Measurements from ENCODE around the gene SIGMAR1.

SIGMAR1 gene

DNA sequence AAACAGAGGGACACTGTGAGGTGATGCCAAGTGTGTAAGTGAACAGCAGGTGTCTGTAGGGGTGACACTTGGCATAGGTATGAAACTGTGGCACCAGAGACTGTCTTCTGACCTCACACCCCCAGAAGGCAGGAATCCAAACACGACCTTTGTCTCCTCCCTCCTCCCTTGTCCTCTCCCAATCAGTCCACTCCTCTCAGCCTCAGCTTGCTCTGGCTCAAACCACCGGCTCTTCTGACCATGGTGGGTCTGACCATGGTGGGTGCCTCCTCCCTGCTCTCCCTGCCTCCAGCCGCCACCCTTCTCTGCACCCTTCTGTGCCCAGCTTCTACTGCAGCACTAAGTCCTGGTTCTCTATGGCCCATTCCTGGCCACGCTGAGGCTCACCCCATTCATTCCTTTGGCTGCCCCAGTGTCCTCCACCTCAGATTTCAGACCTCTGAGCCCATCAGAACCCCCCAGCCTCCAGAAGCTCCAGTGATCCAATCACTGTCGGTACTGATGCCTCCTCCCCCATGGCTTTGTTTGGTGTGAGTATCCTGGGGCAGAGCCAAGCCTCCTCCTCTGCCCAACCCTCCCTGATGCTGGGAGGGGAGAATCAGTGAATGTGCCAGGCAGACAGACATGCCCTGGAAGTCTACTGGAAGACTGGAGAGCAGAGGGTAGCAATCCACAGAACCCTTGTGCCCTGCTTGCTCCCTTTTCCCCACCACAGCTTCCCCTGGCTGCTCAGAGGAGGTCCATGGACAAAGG lies 7.0 kb downstream of the SIGMAR1 start:
- DNase-seq (ENCODE audit: low read depth): no peak

GRCh38 chr9:34629491-34629808 lies 8.1 kb downstream of the SIGMAR1 start:
- no peak for DNase-seq (ENCODE audit: low read depth)

GRCh38 chr9:34628656-34629490 lies 8.7 kb downstream of the SIGMAR1 start, which contains the start of gene ARID3C:
ARID3C (minus strand) TSS chr9:34629066; CDS start chr9:34628014, 1,052 bp downstream.
- DNase-seq (ENCODE audit: low read depth): no peak

GRCh38 chr9:34627716-34628655 lies 9.6 kb downstream of the SIGMAR1 start:
- no peak for DNase-seq (ENCODE audit: low read depth)

DNA sequence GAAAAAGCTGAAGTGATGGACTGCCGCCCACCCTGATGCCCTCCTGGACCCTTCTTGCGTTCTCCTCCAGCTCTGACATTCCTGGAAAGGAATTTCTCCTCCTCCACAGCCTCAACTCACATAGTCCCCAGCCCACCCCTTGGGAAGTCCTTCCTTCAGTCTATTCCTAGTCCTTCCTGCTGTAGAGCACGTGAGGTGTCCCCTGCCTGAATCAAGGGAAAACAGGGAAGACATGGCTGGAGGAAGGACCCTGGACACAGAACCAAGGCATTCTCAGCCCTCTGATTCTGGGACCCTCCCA lies 12.5 kb downstream of the SIGMAR1 start:
- DNase-seq (ENCODE audit: low read depth): no peak

DNA sequence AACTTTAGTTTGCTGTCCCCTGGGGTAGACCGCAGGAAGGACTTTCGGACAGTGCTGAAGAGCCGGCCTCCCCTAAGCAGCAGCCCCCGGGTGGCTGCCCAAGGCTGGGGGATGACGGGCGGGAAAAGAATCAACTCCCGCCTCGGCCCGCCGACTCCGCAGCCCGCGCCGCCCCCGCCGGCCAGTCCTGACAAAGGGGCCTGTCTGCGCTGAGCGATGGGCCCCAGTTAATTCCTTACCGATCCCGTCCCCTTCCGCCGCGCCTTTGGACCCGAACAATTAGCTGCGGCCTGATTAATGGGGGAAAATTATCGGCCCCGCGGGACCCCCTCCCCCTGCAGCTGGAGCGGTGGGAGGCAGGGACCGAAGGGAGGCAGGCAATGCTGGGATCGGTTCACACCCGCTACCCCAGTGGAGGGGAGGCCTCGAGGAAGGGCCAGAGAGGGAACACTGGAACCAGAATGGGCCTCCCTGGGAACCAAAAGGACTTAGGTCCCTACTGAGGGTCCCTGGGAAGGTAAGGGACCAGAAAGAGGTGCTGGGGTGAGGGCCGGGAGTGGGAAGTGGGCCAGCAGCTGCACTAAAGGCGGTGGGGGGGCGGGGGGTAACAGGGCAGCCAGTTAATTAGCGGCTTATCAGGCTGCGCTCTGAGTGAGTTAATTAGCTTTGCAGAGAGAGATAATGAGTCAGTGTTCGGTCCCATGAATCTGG lies 13.0 kb downstream of the SIGMAR1 start:
- no peak for DNase-seq (ENCODE audit: low read depth)

- DNase-seq (ENCODE audit: low read depth): no peak
These were observed 14.0 kb downstream of the SIGMAR1 start for GRCh38 chr9:34623374-34624235.

DNA sequence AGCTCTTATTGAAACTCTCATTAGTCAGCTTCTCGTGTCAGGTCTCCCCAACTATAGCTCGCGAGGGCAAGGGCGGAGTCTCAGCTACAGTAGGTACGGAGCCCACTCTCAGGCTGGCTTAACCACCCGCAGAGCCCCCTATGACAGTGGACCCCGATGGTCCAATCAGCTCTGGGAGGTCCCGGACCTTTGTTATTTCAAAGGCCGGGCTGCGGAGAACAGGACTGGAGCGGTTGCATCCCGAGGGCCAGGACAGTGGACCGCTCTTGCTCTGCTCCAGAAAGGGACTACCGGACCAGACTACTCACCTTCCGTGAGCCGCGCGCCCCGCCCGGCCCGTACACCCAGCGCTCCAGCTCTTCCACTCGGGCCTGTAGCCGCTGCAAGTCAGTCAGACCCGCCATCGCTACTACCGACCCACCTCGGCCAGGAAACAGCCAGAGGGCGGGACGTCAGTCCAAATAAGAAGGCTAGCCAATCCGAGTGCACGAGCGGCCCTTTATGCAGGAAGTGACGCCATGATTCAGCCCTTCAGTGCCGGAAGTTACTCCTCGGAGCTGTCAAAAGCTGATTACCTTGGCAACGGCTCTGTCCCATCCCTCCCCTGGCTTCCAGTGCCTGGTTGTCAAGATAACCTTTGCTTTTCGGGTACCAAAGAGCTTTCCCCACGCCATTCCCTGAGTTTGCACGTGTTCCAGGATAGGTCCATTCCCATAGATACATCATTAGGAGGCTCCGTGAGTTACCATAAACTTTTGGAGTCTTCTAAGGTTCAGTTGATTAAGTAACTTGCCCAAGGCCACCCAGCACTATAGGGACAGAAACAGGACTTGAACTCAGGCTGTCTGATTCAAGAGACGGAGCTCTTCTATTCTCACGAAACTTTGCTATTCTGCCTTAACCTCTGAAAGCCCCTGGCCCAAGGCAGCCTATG lies 17.3 kb downstream of the SIGMAR1 start, which contains the start of gene DCTN3:
TSS of gene DCTN3 (minus strand) at position 435 of the 934 bp plus-strand sequence. CDS start at position 404, 31 bp downstream.
- peak; percentile 74 for DNase-seq (ENCODE audit: low read depth)

DNA sequence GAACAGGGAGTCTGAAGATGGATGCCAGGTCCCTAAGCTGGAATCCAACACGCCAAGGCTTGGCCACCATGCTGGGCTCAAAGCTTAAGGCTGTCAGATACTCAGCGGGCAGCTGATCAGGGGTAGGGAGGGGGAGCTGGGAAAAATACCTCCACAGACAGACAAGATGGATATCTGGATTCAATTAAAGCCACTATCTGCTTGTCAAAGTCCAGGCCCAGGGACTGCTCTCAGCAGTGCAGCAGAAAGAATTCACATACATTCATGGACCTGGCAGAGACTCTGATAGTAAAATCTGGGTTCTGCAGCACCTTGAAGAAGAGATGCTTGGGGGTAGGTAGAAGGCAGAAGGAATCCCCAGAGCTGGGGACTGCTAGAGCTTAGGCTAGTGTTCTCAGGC lies 22.5 kb downstream of the SIGMAR1 start:
- DNase-seq (ENCODE audit: low read depth): no peak

- DNase-seq (ENCODE audit: low read depth): peak; percentile 40
These were observed 24.7 kb downstream of the SIGMAR1 start for GRCh38 chr9:34612788-34613390.

DNA sequence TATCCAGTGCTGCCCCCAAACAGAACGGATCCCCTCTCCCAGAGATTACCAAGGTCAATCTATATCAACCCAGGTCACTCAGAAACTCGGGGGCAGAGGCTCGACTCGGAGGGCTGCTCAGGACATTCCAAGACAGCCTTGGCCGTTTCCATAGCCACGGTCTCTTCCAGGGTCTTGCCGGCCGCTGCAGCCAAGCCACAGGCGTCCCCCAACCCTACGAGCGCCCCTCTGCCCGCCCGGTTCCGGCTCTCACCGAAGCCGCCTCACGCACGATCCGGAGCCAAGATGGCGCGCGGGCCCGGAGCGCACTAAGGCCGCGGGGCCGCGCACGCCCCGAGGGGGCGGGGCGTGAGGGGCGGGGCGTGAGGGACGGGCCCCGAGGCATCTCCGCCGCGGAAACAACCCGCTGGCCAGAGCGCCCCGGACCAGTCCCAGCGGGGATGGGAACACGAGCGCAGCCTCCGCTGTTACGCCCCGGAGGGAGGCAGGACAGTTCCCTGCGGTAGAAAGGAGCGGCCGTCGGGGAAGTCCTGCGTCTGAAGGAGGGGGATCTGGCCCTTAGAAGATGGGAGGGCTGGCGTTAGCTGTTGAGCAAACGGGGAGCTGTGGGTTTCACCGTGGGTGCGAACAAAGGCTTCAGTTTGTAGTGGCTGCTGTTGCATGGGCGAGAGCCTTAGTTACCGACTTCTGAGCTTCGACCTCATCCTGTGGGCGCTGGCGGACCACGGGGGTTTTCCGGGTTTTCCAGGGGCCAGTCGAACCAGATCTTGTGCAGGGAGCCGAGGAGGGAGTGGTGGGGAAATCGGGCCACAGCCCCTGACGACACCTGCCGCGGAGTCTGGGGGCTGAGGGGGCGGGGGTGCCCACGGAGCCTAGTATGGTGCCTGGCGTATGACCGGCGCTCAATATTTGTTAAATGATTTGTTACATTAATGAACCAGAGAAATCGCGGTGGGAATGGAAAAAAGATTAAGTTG lies 25.5 kb downstream of the SIGMAR1 start, which contains the start of gene RPP25L:
TSS of gene RPP25L (minus strand) at position 287 of the 977 bp plus-strand sequence. CDS start 801 bp downstream, outside the sequence.
- DNase-seq (ENCODE audit: low read depth): peak; percentile 72

DNA sequence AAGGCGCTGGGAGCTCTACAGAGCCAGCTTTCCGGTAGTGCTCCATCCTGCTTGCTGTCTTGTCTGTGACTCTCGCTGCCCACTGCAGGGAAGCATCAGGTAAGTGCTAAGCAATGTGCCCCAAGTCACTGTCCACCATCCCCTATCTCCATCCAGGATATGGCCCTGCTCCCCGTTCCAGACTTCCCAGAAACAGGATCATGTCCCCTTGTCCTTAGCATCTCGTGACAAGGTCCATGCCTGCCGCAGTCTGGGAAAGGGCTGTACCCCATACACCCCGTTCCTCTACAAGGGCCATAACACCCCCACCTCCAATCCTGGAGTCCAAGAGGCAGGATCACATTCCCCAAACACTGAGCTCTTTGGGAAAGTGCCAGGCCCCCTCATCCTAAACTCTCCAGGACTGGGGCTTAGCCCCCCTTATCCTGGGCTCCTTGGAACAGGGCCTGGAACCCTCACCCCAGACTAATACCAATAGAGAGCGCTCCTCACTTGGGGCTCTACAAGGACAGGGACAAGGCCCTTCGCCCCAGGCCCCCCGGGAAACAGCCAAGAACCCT lies 26.3 kb downstream of the SIGMAR1 start:
- no peak for DNase-seq (ENCODE audit: low read depth)

GRCh38 chr9:34610434-34611206 lies 27.0 kb downstream of the SIGMAR1 start:
- DNase-seq (ENCODE audit: low read depth): no peak

DNA sequence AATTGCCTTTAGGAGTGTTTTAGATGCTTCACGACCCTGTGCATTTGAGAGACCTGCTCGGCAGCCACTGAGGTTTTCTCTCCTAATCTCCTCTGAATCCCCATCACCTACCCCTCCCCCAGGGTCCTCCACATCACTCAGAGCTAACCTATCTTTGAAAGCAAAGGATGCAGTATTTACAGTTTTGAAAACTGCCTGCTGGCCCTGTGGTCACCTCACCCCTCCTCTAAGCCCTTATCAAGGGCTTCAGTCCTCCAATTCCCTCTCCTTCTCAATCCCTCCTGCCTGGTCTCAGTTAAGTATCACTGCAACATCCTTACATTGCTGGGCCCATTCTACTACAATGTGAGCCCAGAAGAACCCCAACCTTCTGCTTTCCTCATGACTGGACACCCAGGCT lies 30.3 kb downstream of the SIGMAR1 start:
- DNase-seq (ENCODE audit: low read depth): no peak

- no peak for DNase-seq (ENCODE audit: low read depth)
These were observed 30.7 kb downstream of the SIGMAR1 start for GRCh38 chr9:34606905-34607304.

GRCh38 chr9:34606190-34606589 lies 31.4 kb downstream of the SIGMAR1 start:
- no peak for DNase-seq (ENCODE audit: low read depth)

Data from stimulated activated CD8-positive, alpha-beta memory T cell treated with anti-CD3 and anti-CD28 coated beads, Interleukin-7, amount 100 ng/mL, for 24 hours (primary cell).